HepG2 (cell line): ENCODE data around the gene FOXA3. TPM values are rescaled to one million over a fixed set of nuclear protein-coding genes. Genes with fewer than 3 reads are reported as not detected.
A peak's percentile ranks its signal among the peaks of the same experiment; 100 is the strongest.

Experiments used
- GRHL1 ChIP-seq: sonication (generic); formaldehyde crosslinking; conservative IDR thresholded peaks from 2 replicates; pipeline ENCODE4 v1.8.0; 2022; ENCODE audit warnings: missing genetic modification reagents
- KDM5A ChIP-seq: fragments of 200-600 bp; sonication (generic); IDR thresholded peaks from 2 replicates; pipeline ENCODE4 v1.7.0; 2018; ENCODE audit warnings: antibody characterized with exemption, mild to moderate bottlenecking, low read length, borderline replicate concordance
- MBD4 ChIP-seq: IDR thresholded peaks from 2 replicates; pipeline ENCODE4 v1.6.1; 2012; ENCODE audit warnings: low read length, inconsistent platforms, borderline replicate concordance
- MXD1 ChIP-seq: sonication (generic); formaldehyde crosslinking; IDR thresholded peaks from 2 replicates; pipeline ENCODE4 v1.4.0; 2020; ENCODE audit warnings: mild to moderate bottlenecking, missing genetic modification reagents
- MZF1 ChIP-seq: sonication (generic); formaldehyde crosslinking; IDR thresholded peaks from 2 replicates; pipeline ENCODE4 v1.8.1; 2023; ENCODE audit warnings: mild to moderate bottlenecking, missing genetic modification reagents, borderline replicate concordance
- PHF8 ChIP-seq: sonication (generic); formaldehyde crosslinking; IDR thresholded peaks from 2 replicates; pipeline ENCODE4 v1.5.0; 2020; ENCODE audit warnings: missing genetic modification reagents
- RBAK ChIP-seq: sonication (generic); formaldehyde crosslinking; IDR thresholded peaks from 2 replicates; pipeline ENCODE4 v1.5.1; 2020; ENCODE audit warnings: mild to moderate bottlenecking, missing genetic modification reagents
- RBM39 ChIP-seq: fragments of 200-400 bp; formaldehyde crosslinking; IDR thresholded peaks from one replicate; pipeline ENCODE4 v1.6.1; 2018; ENCODE audit warnings: antibody characterized with exemption, mild to moderate bottlenecking, low read depth, low read length; ENCODE audit not compliant: poor library complexity, severe bottlenecking
- RELA ChIP-seq: sonication (generic); formaldehyde crosslinking; IDR thresholded peaks from 2 replicates; pipeline ENCODE4 v1.4.0; 2020; ENCODE audit warnings: missing genetic modification reagents
- SMAD3 ChIP-seq: sonication (generic); formaldehyde crosslinking; IDR thresholded peaks from 2 replicates; pipeline ENCODE4 v1.4.0; 2020; ENCODE audit warnings: missing genetic modification reagents
- SNRNP70 ChIP-seq: fragments of 200-400 bp; formaldehyde crosslinking; IDR thresholded peaks from 2 replicates; pipeline ENCODE4 v1.6.1; 2017; ENCODE audit warnings: mild to moderate bottlenecking, low read depth, low read length, moderate library complexity
- STAT5B ChIP-seq: sonication (generic); formaldehyde crosslinking; IDR thresholded peaks from 2 replicates; pipeline ENCODE4 v1.4.0; 2020; ENCODE audit warnings: missing genetic modification reagents
- TCF7 ChIP-seq: sonication (generic); IDR thresholded peaks from 2 replicates; pipeline ENCODE4 v1.6.1; 2016; ENCODE audit warnings: antibody characterized with exemption, low read depth
- TRAFD1 ChIP-seq: sonication (generic); formaldehyde crosslinking; IDR thresholded peaks from 2 replicates; pipeline ENCODE4 v1.5.1; 2020; ENCODE audit warnings: missing genetic modification reagents, mild to moderate bottlenecking, borderline replicate concordance
- ZFP41 ChIP-seq: sonication (generic); formaldehyde crosslinking; IDR thresholded peaks from 2 replicates; pipeline ENCODE4 v1.4.0; 2020; ENCODE audit warnings: mild to moderate bottlenecking, missing genetic modification reagents, borderline replicate concordance
- ZMYM3 ChIP-seq: sonication (generic); formaldehyde crosslinking; IDR thresholded peaks from 2 replicates; pipeline ENCODE4 v1.5.1; 2020; ENCODE audit warnings: mild to moderate bottlenecking, missing genetic modification reagents
- ZNF143 ChIP-seq: sonication (generic); formaldehyde crosslinking; IDR thresholded peaks from 2 replicates; pipeline ENCODE4 v1.4.0; 2020; ENCODE audit warnings: missing genetic modification reagents
- ZNF260 ChIP-seq: sonication (generic); formaldehyde crosslinking; IDR thresholded peaks from 2 replicates; pipeline ENCODE4 v1.4.0; 2020; ENCODE audit warnings: missing genetic modification reagents, low read depth, mild to moderate bottlenecking, borderline replicate concordance
- ZNF263 ChIP-seq: sonication (generic); formaldehyde crosslinking; IDR thresholded peaks from 2 replicates; pipeline ENCODE4 v1.4.0; 2020; ENCODE audit warnings: missing genetic modification reagents
- ZNF326 ChIP-seq: sonication (generic); formaldehyde crosslinking; IDR thresholded peaks from 2 replicates; pipeline ENCODE4 v1.4.0; 2020; ENCODE audit warnings: missing genetic modification reagents, borderline replicate concordance
- ZNF468 ChIP-seq: sonication (generic); formaldehyde crosslinking; IDR thresholded peaks from 2 replicates; pipeline ENCODE4 v1.8.0; 2022; ENCODE audit warnings: mild to moderate bottlenecking, moderate library complexity, missing genetic modification reagents
- polyA plus RNA-seq, 8 experiments: library from polyadenylated mRNA; depleted of rRNA in 3 of 8; stranded (reverse) in 7 of 8; unstranded in 1 of 8; fragments of >200 nt; fragmentation: Illumina TruSeq in 4 of 8; extraction: Trizol in 4 of 8; gene quantifications; 2 replicates each; pipeline versions ENCODE4 v1.2.1 to v1.2.3, GENCODE V29; 2011 to 2016; ENCODE audit warnings: low read depth in 4 of 8, missing spikeins in 1 of 8, mixed read lengths in 1 of 8; ENCODE audit not compliant: insufficient read depth in 1 of 8
- total RNA-seq, 5 experiments: library from RNA; depleted of rRNA; stranded (reverse); fragments of >200 nt; fragmentation: Illumina TruSeq; extraction: Trizol; gene quantifications; 2 replicates each; pipeline ENCODE4 v1.2.3, GENCODE V29; 2016; ENCODE audit warnings: low read depth in 1 of 5
- TF ChIP-seq, protein P1 (sequence below): sonication (generic); formaldehyde crosslinking; IDR thresholded peaks from 2 replicates; pipeline ENCODE4 v1.5.0; 2020; ENCODE audit warnings: missing genetic modification reagents

Gene FOXA3
- total and polyA plus RNA-seq, 2 of the 13 experiments (the other 11 are each of a cell fraction or from before 2014, with no cell fraction given), result 29.8 to 47.6 TPM

- TF ChIP-seq ZMYM3 (CRISPR knock-in tag) (no peak; the same call in 1 of the 2 replicates), TRAFD1 (CRISPR knock-in tag) (no peak; the same call in 1 of the 2 replicates), ZNF263 (CRISPR knock-in tag) (no peak), SNRNP70 (no peak), MXD1 (CRISPR knock-in tag) (no peak), RBM39 (no peak), RELA (CRISPR knock-in tag) (no peak), ZNF143 (CRISPR knock-in tag) (peak; percentile 95), ZNF260 (CRISPR knock-in tag) (no peak), MBD4 (no peak), MZF1 (no peak), PHF8 (CRISPR knock-in tag) (peak; percentile 68), ZFP41 (CRISPR knock-in tag) (peak; percentile 62; the same call in 1 of the 2 replicates), ZNF326 (CRISPR knock-in tag) (no peak), SMAD3 (peak; percentile 40; the same call in 1 of the 2 replicates), KDM5A (no peak; the same call in none of the 2 replicates), ZNF468 (CRISPR knock-in tag) (no peak), TCF7 (no peak), STAT5B (CRISPR knock-in tag) (no peak), GRHL1 (no peak), RBAK (no peak)
- TF ChIP-seq, protein P1, sequence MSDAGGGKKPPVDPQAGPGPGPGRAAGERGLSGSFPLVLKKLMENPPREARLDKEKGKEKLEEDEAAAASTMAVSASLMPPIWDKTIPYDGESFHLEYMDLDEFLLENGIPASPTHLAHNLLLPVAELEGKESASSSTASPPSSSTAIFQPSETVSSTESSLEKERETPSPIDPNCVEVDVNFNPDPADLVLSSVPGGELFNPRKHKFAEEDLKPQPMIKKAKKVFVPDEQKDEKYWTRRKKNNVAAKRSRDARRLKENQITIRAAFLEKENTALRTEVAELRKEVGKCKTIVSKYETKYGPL (CRISPR knock-in tag), result no peak
Measured at GRCh38 chr19:45862564-45863334, 1.4 kb upstream of the FOXA3 start, which contains the start of gene SYMPK (continued).
